ENCODE results near the gene ATG16L2.
"Not testable (repeated sequence)": the region's sequence is repeated elsewhere in the genome, so short reads cannot be mapped to it uniquely, and the experiment has no call there.

Gene ATG16L2

DNA sequence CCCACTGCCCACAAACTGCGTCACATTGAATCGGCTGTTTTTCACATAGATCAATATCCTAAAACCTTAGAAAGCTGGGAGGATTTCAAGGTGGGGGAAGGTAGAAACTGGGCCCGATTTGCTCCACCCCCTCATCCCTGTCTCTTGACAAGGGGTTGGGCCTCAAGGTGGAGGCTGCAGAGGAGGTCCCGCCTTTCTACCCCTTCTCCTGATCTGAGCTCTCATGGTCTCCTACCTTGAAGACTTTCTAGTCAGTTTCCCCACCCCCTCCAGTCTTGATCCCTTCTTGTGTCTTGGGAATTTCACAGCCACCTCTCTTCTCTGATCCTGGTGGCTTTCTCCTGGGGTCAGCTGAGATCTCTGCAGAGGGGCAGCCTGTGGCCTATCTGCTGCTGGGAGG lies 15.8 kb upstream of the ATG16L2 start:
- DNase-seq (ENCODE audit: low read depth in 2 of 2, low spot score in 1 of 2), result no peak

DNA sequence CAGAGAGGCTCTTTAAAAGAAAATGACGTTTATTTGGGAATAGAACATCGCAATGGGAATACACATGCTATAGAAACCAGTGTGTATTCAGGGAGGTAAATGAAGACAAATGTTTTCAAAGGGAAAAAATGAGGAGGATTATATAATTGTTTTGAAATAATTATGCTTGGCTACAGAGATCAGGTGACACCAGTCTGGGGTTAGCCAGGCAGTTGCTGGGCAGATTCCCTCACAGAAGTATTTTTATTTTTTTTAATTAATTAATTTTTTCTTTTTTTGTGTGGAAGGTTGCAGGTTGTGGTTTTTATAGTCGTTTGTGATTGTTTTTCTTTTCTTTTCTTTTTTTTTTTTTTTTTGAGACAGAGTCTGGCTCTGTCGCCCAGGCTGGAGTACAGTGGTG lies 14.8 kb upstream of the ATG16L2 start:
- no peak for DNase-seq (ENCODE audit: low read depth in 2 of 2, low spot score in 1 of 2)

DNA sequence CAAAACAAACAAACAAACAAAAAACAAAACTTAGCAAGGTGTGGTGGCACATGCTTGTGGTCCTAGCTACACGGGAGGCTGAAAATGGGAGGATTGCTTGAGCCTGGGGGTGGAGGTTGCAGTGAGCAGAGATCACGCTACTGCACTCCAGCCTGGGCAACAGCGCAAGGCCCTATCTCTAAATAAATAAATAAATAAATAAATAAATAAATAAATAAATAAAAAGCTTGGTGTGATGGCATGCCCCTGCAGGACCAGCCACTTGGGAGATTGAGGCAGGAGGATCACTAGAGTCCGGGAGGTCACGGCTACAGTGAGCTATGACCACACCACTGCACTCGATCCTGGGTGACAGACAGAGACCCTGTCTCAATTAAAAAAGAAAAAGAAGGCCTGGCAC lies 11.4 kb upstream of the ATG16L2 start:
- DNase-seq (ENCODE audit: low read depth in 2 of 2, low spot score in 1 of 2), result no peak

DNA sequence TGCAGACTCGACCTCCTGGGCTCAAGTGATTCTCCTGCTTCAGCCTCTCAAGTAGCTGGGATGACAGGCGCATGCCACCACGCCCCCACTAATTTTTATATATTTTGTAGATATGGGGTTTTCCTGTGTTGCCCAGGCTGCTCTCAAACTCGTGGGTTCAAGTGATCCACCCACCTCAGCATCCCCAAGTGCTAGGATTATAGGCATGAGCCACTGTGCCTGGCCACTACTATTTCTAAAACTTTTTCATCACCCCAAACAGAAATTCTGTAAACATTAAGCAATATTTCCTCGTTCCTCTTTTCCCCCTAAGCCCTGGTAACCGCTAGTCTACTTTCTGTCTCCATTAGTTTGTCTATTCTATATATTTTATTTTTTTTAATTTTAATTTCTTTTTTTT lies 9.0 kb upstream of the ATG16L2 start:
- DNase-seq (ENCODE audit: low read depth in 2 of 2, low spot score in 1 of 2), result no peak

DNA sequence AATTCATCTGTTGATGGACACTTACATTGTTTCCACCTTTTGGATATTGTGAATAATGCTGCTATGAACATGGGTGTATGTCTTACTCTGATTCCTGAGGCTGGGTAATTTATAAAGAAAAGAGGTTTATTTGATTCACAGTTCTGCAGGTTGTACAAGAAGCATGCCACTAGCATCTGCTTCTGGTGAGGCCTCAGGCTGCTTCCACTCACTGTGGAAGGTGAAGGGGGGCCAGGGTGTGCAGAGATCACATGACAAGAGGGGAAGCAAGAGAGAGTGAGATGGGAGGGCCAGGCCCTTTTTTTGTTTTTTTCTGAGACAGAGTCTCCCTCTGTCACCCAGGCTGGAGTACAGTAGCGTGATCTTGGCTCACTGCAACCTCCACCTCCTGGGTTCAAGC lies 7.8 kb upstream of the ATG16L2 start:
- DNase-seq (ENCODE audit: low read depth in 2 of 2, low spot score in 1 of 2), result not testable (repeated sequence)

DNA sequence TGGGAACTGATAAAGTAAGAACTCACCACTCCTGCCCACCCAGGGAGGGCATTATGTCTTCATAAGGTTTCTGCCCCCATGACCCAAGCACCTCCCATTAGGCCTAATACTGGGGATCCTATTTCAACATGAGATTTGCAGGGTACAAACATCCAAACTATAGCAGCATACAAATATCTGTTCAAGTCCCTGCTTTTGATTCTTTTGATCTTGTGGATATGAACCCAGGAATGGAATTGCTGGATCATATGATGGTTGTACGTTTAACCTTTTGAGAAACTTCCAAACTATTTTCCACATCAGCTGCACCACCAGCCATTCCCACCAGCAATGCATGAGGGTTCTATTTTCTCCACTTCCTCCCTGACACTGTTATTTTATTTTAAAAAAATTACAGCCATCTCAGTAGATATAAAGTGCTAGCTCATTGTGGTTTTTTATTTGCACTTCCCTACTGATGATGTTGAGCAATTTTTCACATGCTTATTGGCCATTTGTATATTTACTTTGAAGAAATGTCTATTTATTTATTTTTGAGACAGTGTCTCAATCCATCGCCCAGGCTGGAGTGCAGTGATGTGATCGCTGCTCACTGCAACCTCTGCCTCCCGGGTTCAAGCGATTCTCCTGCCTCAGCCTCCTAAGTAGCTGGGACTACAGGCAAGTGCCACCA lies 7.1 kb upstream of the ATG16L2 start:
- DNase-seq (ENCODE audit: low read depth in 2 of 2, low spot score in 1 of 2), result no peak

DNA sequence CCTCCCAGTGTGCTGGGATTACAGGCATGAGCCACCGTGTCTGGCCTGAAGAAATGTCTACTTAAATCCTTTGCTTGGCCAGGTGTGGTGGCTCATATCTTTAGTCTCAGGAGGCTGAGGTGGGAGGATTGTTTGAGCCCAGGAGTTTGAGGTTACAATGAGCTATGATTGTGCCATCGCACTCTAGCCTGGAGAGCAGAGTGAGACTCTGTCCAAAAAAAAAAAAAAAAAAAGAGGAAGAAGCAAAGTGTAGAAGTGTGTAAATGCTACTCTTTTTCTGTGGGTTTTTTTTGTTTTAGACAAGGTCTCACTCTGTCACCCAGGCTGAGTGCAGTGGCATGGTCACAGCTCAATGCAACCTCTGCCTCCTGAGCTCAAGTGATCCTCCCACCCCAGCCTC lies 6.4 kb upstream of the ATG16L2 start:
- DNase-seq (ENCODE audit: low read depth in 2 of 2, low spot score in 1 of 2), result no peak

DNA sequence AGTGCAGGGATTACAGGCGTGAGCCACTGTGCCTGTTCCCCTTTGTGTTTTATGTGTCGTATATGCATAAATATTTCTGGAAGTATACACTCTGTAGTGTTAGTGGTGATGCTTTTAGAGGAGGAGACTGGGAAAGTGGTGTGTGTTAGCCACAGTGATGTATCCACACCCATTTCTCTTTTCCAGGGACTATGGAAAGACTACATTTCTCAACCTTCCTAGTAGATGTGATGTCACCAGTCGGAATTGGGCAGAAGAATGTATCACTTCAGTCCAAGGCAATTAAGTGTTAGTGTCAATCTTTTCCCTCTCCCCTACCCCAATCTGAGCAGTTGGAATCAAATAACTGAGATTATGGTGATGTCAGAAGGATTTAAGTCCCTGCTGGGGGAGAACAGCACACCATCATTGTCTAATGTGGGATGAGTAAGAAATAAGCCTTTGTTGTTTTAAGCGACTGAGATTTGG lies 5.8 kb upstream of the ATG16L2 start:
- DNase-seq (ENCODE audit: low read depth in 2 of 2, low spot score in 1 of 2), result no peak

DNA sequence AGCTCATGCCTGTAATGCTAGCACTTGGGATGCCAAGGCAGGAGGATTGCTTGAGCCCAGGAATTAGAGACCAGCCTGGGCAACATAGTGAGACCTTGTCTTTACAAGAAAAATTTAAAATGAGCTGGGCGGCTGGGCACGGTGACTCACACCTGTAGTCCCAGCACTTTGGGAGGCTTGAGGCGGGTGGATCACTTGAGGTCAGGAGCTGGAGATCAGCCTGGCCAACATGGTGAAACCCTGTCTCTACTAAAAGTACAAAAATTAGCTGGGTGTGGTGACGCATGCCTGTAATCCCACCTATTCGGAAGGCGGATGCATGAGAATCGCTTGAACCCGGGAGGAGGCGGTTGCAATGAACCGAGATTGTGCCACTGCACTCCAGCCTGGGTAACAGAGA lies 2.5 kb upstream of the ATG16L2 start:
- not testable (repeated sequence) for DNase-seq (ENCODE audit: low read depth in 2 of 2, low spot score in 1 of 2)

DNA sequence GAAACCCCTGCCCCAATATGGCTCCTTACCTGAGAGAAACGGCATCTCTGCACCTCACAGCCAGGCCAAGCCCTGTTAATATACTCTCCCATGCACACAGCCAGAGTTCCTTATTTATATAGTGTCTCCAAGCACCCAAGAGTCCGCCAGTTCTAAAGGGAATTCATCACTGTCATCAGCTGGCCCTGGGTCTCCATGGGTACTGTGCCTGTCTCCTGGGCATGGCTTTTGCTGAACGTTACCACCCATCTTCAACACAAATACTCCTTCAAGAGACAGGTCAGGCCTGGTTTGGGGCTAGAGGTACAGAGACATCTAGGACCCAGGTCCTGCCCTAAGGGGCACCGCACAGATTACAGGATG lies 1.6 kb upstream of the ATG16L2 start:
- DNase-seq (ENCODE audit: low read depth in 2 of 2, low spot score in 1 of 2), result no peak

DNA sequence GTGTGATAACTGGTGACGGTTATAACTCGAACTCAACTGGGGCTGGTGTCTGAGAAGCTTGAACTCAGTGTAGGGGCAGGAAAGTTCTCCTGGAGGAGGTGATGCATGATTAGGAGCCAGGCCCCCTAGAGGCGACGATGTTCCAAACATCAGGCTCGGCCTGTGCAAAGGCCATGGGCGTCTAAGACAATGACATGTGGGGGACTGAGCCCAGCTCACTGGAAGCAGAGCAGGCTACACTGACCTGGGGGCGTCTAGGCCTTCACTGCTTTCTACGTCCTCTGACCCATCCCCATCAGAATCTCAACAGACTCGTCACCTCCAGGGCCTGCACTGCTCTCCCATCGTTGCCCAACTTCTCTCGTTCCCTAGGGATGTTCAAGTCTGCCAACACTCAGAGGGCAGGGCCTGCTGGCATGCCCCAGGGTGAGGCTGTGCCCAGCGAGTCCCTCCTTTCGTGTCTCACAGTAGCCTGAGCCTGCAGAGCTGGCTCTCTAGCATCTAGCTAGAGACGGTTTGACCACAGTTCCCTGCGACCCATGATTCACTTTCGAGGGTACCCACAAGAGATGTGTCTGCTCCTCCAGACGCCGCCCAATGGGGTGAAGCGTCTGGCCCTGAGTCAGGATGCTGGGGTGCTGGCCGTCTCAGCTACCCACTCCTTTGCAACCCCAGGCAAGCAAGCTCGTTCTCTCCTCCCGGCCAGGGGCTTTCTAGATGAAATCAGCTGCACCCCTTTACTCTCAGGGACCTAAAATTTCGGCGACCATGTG lies 1.1 kb upstream of the ATG16L2 start:
- peak; percentile 37 to 66 for DNase-seq (ENCODE audit: low read depth in 2 of 2, low spot score in 1 of 2)

DNA sequence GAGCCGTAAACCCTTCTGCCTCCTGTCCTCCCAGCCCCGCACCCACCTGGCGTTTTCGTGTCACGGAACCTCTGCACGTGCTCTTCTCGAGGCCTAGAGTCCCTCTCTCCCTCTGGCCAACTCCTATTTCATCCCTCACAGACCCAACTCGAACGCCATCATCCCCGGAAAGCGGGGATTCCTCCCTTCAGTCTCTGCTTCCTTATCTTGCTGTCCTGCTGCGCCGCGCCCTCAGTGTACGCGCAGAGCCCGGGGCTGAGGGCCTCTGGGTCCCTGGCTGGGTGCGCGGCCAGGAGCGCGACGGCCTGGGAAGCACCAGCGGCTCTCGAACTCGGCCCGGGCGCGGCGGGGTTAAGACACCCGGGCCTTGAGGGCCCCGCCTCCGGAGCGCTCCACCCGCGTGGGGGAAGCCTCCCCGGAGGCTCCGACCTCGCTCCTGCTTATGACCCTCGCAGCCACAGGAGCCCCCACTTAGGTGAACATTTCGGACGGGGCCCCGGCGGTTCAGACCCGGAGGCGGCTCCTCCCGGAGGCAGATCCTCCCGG lies 398 bp upstream of the ATG16L2 start:
- no peak for DNase-seq (ENCODE audit: low read depth in 2 of 2, low spot score in 1 of 2)

DNA sequence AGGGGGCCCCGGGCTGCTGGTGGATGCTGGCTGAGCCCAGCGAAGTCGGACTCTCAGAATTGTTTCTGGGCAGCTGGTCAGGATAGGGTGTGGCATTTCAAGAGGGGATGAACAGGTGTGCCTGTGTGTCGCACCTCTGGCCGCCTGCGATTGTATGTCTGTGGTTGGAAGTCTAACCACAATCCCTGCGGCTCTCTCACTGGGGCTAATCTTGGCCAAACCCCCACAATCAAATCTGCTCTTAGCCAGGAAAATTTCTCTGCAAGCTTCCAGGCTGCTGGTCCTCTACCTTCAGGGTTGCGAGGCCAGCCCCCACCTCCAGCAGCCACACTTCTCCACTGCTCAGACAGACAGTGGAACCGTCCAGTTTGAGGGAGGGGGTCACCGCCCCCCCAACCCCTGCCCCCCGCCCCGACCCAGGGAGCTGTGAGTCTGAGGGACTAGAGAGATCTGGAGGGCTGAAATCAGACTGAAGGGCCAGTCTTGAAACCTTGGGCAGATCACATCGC lies 953 bp downstream of the ATG16L2 start:
- DNase-seq (ENCODE audit: low read depth in 2 of 2, low spot score in 1 of 2), result no peak

DNA sequence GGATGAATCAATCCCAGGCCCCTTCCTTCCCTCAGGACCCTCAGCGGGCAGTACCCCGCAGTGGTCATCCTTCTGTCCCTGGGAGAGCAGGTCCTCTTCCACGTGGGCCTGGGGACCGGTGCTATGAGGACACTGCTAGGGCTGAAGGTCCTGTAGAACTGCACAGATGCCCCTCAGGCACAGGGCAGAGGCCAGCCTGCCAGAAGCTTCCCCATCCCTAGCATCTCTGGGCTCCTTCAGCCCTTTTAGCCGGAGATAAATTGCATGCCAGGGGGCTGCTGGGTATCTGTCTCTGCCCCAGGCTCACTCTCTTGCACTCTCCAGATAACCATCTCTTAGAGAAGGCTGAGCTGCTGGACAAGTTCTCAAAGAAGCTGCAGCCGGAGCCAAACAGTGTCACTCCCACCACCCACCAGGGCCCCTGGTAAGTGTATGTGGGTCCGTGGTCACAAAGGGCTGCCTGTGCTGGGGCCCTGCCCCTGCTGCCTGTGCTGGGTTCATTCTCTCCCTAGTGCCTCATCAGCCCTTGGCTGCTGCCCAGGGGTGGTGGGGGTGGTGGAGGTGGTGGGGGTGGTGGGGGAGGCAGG lies 2.3 kb downstream of the ATG16L2 start:
- DNase-seq (ENCODE audit: low read depth in 2 of 2, low spot score in 1 of 2), result no peak

DNA sequence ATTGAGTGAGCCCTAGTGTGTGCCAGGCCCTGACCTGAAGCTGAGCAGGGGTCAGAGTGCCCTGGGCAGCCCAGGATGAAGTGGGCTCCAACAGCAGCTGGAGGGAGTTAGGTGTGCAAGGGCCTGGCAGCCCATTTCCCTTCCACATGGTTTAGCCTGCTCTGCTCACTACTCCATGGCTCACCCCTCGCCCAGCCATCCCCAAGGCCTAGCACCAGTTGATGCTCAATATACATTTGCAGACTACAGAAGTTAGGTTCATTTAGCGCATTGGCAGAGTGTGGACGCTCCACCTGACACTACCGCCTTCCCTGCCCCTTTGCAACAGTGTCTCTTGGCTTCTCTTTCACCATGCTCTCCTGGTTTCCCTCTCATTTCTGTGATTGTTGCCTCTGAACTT lies 3.8 kb downstream of the ATG16L2 start:
- no peak for DNase-seq (ENCODE audit: low read depth in 2 of 2, low spot score in 1 of 2)

DNA sequence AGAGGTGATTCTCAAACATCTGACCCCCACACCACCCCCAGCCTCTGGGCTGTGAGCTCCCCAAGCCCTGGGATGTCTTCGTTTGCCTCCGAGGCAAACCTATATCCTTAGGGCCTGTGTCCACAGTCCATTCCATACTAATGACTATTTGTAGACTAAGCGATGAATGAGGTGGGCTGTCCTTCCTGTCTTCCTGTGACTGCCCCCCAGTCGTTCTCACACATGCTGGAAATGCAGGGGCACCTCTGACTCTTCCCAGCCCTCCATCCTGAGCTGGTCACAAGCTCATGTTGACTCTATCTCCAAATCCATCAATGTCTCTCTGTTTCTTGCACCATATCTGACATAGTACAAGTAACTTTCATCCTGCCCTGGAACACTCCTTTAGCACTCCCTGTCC lies 4.8 kb downstream of the ATG16L2 start:
- DNase-seq (ENCODE audit: low read depth in 2 of 2, low spot score in 1 of 2), result no peak

DNA sequence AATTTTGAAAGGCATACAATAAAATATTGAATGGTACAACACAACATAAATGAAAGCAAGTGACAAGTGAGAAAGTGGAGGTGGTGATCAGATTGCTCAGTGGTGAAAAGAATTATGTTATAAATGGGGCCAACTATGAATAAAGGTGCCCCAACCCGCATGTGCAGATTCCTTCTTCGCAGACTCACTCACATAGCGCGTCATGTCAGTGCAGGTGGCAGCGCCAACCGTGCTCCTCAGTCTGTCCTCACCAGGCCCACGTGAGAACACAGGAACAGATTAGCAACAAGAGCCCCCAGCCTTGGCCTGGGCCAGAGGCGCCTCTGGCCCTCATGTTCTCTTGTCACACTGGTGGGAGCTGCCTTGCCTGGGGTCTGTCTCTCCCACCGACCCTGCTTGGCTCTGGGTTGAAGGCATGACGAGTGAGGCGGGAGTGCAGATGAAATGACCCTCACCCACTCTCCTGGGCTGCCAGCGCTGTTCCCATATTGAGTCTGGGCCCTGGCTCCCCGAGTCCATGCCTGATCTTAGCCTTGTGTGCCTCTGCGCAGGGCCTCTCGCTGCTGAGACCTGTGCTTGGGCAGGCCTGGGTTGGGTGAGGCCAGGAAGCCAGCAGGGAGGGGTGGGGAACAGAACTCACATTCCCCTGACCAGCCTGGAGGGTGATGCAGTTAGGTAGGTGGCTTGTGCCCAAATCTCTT lies 6.4 kb downstream of the ATG16L2 start:
- no peak for DNase-seq (ENCODE audit: low read depth in 2 of 2, low spot score in 1 of 2)

DNA sequence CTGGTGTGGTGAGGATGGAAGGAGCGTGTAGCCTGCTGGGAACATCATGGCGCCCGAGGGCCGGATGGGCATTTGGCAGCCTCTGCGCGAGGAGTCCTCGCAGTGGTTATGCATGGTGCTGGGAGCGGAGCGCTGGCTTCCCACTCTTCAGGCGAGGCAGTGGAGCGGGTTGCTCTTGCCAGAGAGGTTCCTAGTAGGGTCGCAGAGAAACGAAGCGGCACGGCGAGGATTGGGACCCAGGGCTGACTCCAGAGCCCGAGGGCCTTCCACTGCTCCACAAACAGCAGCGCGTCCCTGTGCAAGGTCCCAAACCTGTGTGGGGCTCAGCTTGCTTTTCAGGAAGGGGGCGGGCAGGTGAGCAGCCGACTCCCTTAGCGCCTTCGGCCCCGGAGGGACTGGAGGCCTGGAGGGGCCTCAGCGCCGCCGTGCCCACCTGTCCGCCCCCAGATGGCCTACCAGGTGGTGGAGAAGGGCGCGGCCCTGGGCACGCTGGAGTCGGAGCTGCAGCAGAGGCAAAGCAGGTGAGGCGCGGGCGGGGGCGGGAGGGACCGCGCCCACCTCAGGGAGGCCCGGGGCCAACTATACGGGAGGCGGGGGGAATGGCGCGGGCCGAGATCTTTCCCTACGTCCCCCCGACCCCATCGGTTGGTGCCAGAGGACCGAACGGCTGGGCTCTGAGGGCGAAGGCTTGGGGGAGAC lies 7.2 kb downstream of the ATG16L2 start:
- no peak for DNase-seq (ENCODE audit: low read depth in 2 of 2, low spot score in 1 of 2)

DNA sequence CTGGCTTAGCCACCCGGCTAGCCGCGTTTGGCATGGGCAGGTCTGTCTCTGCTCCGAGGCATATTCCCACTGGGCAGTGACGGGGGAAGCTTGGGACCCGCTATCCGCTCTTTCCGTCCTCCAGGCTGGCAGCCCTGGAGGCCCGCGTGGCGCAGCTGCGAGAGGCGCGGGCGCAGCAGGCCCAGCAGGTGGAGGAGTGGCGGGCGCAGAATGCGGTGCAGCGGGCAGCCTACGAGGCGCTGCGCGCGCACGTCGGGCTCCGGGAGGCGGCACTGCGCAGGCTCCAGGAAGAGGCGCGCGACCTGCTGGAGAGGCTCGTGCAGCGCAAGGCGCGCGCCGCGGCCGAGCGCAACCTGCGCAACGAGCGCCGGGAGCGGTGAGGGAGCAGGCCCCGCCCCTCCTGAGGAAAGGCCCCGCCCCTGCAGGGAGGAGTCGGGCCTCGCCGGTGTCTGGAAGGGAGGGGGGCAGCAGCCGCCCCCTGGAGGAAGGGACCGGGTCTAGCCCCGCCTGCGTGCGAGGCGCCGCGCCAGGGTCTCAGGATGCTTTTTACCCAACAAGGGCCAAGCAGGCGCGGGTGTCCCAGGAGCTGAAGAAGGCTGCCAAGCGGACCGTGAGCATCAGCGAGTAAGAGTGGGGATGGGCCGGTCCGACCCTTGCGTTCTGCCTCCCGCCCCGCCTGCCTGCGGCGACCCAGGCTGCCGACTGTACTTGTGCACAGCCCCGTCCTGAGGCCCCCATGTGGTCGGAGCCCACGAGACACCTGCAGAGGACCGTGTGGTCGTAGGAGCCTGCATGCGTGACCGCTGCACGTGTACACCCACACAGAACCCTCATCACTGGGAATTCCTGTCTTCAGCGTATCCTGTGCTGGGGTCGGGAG lies 7.9 kb downstream of the ATG16L2 start:
- DNase-seq (ENCODE audit: low read depth in 2 of 2, low spot score in 1 of 2), result peak; percentile 33 to 78

All from stimulated activated CD8-positive, alpha-beta memory T cell treated with anti-CD3 and anti-CD28 coated beads, Interleukin-4, amount 100 ng/mL, for 4 hours (primary cell).